Neural cell (in vitro differentiated cells): ENCODE results near the gene PTGS2.

ENCODE experiments used
- CTCF ChIP-seq: fragments of 450-650 bp; IDR thresholded peaks from 2 replicates; pipeline ENCODE4 v1.5.1; 2014; ENCODE audit warnings: antibody characterized with exemption, mild to moderate bottlenecking, moderate library complexity; ENCODE audit not compliant: poor library complexity, severe bottlenecking
- EZH2 ChIP-seq: fragments of 200-600, 300-800 bp; shearing (Covaris generic), sonication (generic); IDR thresholded peaks from 2 replicates; pipeline ENCODE4 v1.6.1; 2014; ENCODE audit warnings: antibody characterized with exemption, low read length, borderline replicate concordance, mild to moderate bottlenecking; ENCODE audit not compliant: insufficient read depth, poor library complexity, severe bottlenecking
- POLR2AphosphoS5 ChIP-seq: IDR thresholded peaks from 2 replicates; pipeline ENCODE4 v1.6.1; 2012
- TAF1 ChIP-seq: IDR thresholded peaks from 2 replicates; pipeline ENCODE4 v1.6.1; 2012; ENCODE audit warnings: low read depth

GRCh38 chr1:186710696-186711095 lies 30.5 kb upstream of the PTGS2 start:
- TF ChIP-seq CTCF (no peak), EZH2 (no peak), TAF1 (no peak), POLR2AphosphoS5 (no peak)
